Naive B cell (primary cell): ENCODE results near the gene BET1. TPM values are rescaled to one million over a fixed set of nuclear protein-coding genes. Genes with fewer than 3 reads are reported as not detected.
A peak's percentile ranks its signal among the peaks of the same experiment; 100 is the strongest.

Experiments
- ATAC-seq, 2 donors: fragments of 150-1000 bp; cut with Tn5 transposase; 2 replicates each; pipeline ENCODE4 v1.10.0; 2021; ENCODE audit warnings: low read depth in 2 of 2, mild to moderate bottlenecking in 2 of 2, moderate library complexity in 2 of 2
- DNase-seq: peaks from one replicate; pipeline ENCODE4 v3.0.0; 2022
- H3K27ac Mint-ChIP-seq, 6 donors: one replicate each; pipeline ENCODE4 v1.8.0; 2020 to 2022; ENCODE audit warnings: mild to moderate bottlenecking in 6 of 6, mixed read lengths in 6 of 6, moderate library complexity in 5 of 6, inconsistent platforms in 2 of 6
- H3K27me3 Mint-ChIP-seq, 3 donors: one replicate each; pipeline ENCODE4 v1.8.0; 2021 to 2022; ENCODE audit warnings: mixed read lengths in 3 of 3, mild to moderate bottlenecking in 1 of 3
- H3K36me3 Mint-ChIP-seq, 2 donors: one replicate each; pipeline ENCODE4 v1.8.0; 2020 to 2022; ENCODE audit warnings: mixed read lengths in 2 of 2, inconsistent platforms in 1 of 2, mild to moderate bottlenecking in 1 of 2
- H3K4me1 Mint-ChIP-seq, 3 donors: one replicate each; pipeline ENCODE4 v1.8.0; 2020 to 2022; ENCODE audit warnings: mixed read lengths in 3 of 3, inconsistent platforms in 1 of 3, mild to moderate bottlenecking in 1 of 3, moderate library complexity in 1 of 3
- H3K4me3 Mint-ChIP-seq, 8 donors: one replicate each; pipeline ENCODE4 v1.8.0; 2020 to 2022; ENCODE audit warnings: mild to moderate bottlenecking in 8 of 8, mixed read lengths in 8 of 8, moderate library complexity in 8 of 8, inconsistent platforms in 2 of 8
- H3K9me3 Mint-ChIP-seq, 7 donors: one replicate each; pipeline ENCODE4 v1.8.0; 2020 to 2022; ENCODE audit warnings: mixed read lengths in 7 of 7, mild to moderate bottlenecking in 5 of 7, inconsistent platforms in 2 of 7, moderate library complexity in 1 of 7
- polyA plus RNA-seq, 6 donors: library from polyadenylated mRNA; unstranded; fragments of 300-500 nt; fragmentation: Illumina TruSeq; gene quantifications; one replicate each; pipeline ENCODE4 v1.2.3, GENCODE V29; 2021; ENCODE audit warnings: low read depth in 6 of 6

Gene BET1
- polyA plus RNA-seq, 6 donors from 2014 or later, result 16.5 to 29.3 (median 26.8) TPM

GRCh38 chr7:93944673-93945072, 59.5 kb downstream of the BET1 start:
- Mint-ChIP-seq H3K9me3 (peaks cover 0 to 2% (median 0%) of the 10 kb centered on the region in 7 donors), H3K4me1 (no peaks in the 10 kb centered on the region), H3K36me3 (no peaks in the 10 kb centered on the region), H3K4me3 (no peak overlapping the region), H3K27ac (no peak overlapping the region), H3K27me3 (peaks cover 0 to 14% (median 4%) of the 10 kb centered on the region in 3 donors)
- ATAC-seq (no peak), DNase-seq (no peak)

- Mint-ChIP-seq H3K4me1 (no peaks in the 10 kb centered on the region), H3K27me3 (peaks cover 0 to 17% (median 4%) of the 10 kb centered on the region in 3 donors), H3K9me3 (peaks cover 0 to 2% (median 0%) of the 10 kb centered on the region in 7 donors), H3K36me3 (no peaks in the 10 kb centered on the region), H3K27ac (peak overlapping the region in 1 of 6 donors; percentile 3), H3K4me3 (no peak overlapping the region)
- no peak for DNase-seq
- no peak for ATAC-seq
These were observed 60.2 kb downstream of the BET1 start for GRCh38 chr7:93943816-93944540.

Other genes starting within 250 kb of the BET1 start
- under 1 TPM in 1 of 6 donors, not detected in 5; 0.74 TPM for gene TFPI2, start 113.6 kb downstream of the BET1 start, polyA plus RNA-seq
- not detected for gene GNGT1, start 97.8 kb downstream of the BET1 start, polyA plus RNA-seq
- 10 to 100 TPM in 1 of 6 donors, 1 to 10 TPM in 5; 1.1 to 11.9 (median 5.4) TPM for gene GNG11, start 82.6 kb downstream of the BET1 start, polyA plus RNA-seq